ENCODE results near the gene IKZF2.

DNA sequence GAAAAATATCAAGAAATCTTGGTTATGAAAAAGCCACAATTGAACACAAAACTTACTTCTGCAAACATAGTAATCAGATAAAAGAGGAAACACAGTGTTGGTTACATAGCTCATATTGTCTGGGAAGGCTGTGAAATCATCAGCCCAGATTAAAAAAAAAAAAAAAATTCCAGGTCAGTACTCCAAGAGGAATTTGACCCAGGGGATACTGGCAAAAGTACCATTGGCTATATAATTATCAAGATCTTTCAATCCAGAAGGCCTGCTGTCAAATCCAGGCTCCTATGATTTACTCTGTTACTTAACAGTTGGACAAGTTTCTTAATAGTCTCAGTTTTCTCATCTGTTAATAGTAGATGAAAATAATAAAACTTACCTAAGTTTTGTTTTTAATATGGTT is 12.9 kb upstream of the IKZF2 start:
- TF ChIP-seq POLR2AphosphoS5 (IDR thresholded peaks at IDR 0.05; ENCODE audit: low read depth, low read length) (no peak), POLR2A (IDR thresholded peaks at IDR 0.05; ENCODE audit: borderline replicate concordance, extremely low read depth, insufficient read depth, insufficient read length) (no peak), CBX3 (IDR thresholded peaks at IDR 0.05; ENCODE audit: low read depth) (no peak), EZH2 (IDR thresholded peaks at IDR 0.05) (no peak), JUND (IDR thresholded peaks at IDR 0.05) (no peak)
- TF ChIP-seq, protein P1, sequence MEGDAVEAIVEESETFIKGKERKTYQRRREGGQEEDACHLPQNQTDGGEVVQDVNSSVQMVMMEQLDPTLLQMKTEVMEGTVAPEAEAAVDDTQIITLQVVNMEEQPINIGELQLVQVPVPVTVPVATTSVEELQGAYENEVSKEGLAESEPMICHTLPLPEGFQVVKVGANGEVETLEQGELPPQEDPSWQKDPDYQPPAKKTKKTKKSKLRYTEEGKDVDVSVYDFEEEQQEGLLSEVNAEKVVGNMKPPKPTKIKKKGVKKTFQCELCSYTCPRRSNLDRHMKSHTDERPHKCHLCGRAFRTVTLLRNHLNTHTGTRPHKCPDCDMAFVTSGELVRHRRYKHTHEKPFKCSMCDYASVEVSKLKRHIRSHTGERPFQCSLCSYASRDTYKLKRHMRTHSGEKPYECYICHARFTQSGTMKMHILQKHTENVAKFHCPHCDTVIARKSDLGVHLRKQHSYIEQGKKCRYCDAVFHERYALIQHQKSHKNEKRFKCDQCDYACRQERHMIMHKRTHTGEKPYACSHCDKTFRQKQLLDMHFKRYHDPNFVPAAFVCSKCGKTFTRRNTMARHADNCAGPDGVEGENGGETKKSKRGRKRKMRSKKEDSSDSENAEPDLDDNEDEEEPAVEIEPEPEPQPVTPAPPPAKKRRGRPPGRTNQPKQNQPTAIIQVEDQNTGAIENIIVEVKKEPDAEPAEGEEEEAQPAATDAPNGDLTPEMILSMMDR (IDR thresholded peaks at IDR 0.05 in 2 of 3, conservative IDR thresholded peaks at IDR 0.05 in 1 of 3; ENCODE audit: borderline replicate concordance in 1 of 3, insufficient read depth in 1 of 3, low read depth in 2 of 3, low read length in 2 of 3), result no peak
- TF ChIP-seq, protein P2, sequence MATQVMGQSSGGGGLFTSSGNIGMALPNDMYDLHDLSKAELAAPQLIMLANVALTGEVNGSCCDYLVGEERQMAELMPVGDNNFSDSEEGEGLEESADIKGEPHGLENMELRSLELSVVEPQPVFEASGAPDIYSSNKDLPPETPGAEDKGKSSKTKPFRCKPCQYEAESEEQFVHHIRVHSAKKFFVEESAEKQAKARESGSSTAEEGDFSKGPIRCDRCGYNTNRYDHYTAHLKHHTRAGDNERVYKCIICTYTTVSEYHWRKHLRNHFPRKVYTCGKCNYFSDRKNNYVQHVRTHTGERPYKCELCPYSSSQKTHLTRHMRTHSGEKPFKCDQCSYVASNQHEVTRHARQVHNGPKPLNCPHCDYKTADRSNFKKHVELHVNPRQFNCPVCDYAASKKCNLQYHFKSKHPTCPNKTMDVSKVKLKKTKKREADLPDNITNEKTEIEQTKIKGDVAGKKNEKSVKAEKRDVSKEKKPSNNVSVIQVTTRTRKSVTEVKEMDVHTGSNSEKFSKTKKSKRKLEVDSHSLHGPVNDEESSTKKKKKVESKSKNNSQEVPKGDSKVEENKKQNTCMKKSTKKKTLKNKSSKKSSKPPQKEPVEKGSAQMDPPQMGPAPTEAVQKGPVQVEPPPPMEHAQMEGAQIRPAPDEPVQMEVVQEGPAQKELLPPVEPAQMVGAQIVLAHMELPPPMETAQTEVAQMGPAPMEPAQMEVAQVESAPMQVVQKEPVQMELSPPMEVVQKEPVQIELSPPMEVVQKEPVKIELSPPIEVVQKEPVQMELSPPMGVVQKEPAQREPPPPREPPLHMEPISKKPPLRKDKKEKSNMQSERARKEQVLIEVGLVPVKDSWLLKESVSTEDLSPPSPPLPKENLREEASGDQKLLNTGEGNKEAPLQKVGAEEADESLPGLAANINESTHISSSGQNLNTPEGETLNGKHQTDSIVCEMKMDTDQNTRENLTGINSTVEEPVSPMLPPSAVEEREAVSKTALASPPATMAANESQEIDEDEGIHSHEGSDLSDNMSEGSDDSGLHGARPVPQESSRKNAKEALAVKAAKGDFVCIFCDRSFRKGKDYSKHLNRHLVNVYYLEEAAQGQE (IDR thresholded peaks at IDR 0.05; ENCODE audit: low read depth), result no peak
- TF ChIP-seq, protein P3, sequence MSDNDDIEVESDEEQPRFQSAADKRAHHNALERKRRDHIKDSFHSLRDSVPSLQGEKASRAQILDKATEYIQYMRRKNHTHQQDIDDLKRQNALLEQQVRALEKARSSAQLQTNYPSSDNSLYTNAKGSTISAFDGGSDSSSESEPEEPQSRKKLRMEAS (IDR thresholded peaks at IDR 0.05), result no peak
